ENCODE measurements around the gene EPM2A.

The EPM2A gene

GRCh38 chr6:145758113-145758512 lies 22.8 kb upstream of the EPM2A start:
- no peak for TF ChIP-seq CTCF (IDR thresholded peaks at IDR 0.05; ENCODE audit: extremely low read depth, missing control alignments)

GRCh38 chr6:145756170-145756662 lies 20.9 kb upstream of the EPM2A start:
- TF ChIP-seq CTCF (IDR thresholded peaks at IDR 0.05; ENCODE audit: extremely low read depth, missing control alignments) = no peak
- no peak for DNase-seq (ENCODE audit: low spot score)

More at GRCh38 chr6:145758113-145758512, 22.8 kb upstream of the EPM2A start:
- no peak for DNase-seq (ENCODE audit: low spot score)

- no peak for TF ChIP-seq CTCF (IDR thresholded peaks at IDR 0.05; ENCODE audit: extremely low read depth, missing control alignments)
- DNase-seq (ENCODE audit: low spot score) = no peak
Observed at GRCh38 chr6:145755682-145756081, 20.4 kb upstream of the EPM2A start.

- no peak for DNase-seq (ENCODE audit: low spot score)
- no peak for TF ChIP-seq CTCF (IDR thresholded peaks at IDR 0.05; ENCODE audit: extremely low read depth, missing control alignments)
Observed at GRCh38 chr6:145752638-145753037, 17.3 kb upstream of the EPM2A start.

- TF ChIP-seq CTCF (IDR thresholded peaks at IDR 0.05; ENCODE audit: extremely low read depth, missing control alignments) = no peak
- peak; percentile 22 for DNase-seq (ENCODE audit: low spot score)
Observed at GRCh38 chr6:145749632-145750031, 14.3 kb upstream of the EPM2A start.

- DNase-seq (ENCODE audit: low spot score) = no peak
- no peak for TF ChIP-seq CTCF (IDR thresholded peaks at IDR 0.05; ENCODE audit: extremely low read depth, missing control alignments)
Observed at GRCh38 chr6:145745861-145746260, 10.5 kb upstream of the EPM2A start.

- TF ChIP-seq CTCF (IDR thresholded peaks at IDR 0.05; ENCODE audit: extremely low read depth, missing control alignments) = no peak
- no peak for DNase-seq (ENCODE audit: low spot score)
Observed at GRCh38 chr6:145744619-145745018, 9.3 kb upstream of the EPM2A start.

Measured in GM20000 (cell line).